Measurements from ENCODE around the gene USP51.

GRCh38 chrX:55484948-55485347 lies 4.7 kb downstream of the USP51 start:
- no peak for TF ChIP-seq CTCF (IDR thresholded peaks at IDR 0.05)
- TF ChIP-seq POLR2A (IDR thresholded peaks at IDR 0.05): no peak
